CD1c-positive myeloid dendritic cell (primary cell): ENCODE data around the gene GGA3.

Source experiments
- DNase-seq: peaks from one replicate; pipeline ENCODE4 v3.0.0-alpha.2; 2016; ENCODE audit errors: extremely low spot score

The GGA3 gene

DNA sequence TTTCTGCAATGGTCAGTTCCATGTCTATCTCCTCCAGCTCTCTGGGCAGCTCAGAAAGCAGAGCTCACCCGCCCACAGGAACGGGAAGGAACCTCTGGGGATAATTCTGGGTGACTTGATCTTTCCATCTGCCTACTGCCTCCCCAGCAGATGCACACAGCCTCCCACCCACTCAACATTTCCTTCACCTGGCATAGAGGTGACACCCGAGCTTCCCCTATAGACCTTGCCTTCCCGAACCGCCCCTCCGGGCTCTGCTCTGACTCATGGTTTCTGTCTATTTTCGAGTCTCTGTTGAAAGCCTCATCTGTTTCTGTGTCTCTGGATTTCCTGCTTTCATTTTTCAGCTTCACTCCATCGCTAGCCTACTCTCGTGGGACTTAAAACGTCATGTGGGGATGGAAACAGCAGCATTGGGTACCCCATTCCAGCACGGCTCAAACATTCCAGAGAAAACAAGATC is 11.4 kb downstream of the GGA3 start:
- DNase-seq = peak; percentile 78

DNA sequence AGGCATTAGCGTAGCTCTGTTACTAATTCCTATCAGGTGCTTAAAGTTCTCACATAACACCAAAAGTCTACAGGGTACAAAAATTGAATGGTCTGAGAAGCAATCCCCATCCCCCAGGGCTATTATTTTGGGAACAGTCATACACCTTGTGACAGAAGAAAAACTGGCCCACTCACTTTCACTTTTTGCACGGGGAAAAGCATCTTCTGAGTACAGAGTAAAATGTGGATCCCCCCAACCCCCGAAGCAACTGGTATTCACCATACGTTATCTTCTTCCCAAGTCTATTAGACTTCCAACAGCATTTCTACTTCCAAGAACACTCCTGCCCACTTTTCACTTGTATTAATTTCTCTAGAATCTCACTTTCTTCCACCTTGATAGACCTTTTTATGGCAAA is 11.8 kb downstream of the GGA3 start:
- no peak for DNase-seq

DNA sequence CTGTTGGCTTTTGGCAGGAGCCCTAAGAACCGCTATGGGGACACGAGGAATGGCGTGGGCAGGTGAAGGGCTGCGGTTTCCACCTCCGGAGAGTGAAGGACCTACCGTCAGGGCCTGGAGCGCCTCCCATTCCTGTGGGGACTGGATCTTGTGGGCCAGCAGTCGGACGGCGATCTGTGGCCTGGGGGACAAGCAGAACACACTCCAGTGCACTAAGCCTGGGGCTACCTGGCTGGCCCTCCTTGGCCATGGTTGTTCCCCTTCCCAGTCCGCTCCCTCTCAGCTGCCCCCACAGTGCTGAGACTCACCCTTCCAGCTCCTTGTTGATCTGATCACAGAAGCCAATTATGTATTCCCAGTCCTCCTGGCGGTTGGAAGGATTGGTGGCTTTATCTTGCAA is 15.0 kb downstream of the GGA3 start:
- DNase-seq = no peak

DNA sequence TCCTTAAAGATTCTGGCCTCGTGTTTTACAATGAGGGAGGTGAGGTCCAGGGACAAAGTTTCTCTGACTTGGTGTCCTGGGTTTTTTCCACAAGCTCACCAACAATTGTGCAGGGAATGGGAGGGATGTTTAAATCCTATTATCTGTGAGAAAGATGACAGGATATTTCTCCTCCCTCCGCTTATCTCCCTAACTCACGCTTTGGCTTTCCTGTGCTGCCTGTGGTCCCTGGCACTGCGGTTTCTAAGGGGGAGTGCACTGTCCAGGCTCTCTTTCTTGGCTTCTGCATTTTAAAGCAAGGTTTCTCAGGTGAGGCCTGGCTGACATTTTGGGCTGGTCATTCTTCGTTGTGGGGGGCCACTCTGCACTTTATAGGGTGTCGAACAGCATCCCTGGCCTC is 16.4 kb downstream of the GGA3 start:
- no peak for DNase-seq

DNA sequence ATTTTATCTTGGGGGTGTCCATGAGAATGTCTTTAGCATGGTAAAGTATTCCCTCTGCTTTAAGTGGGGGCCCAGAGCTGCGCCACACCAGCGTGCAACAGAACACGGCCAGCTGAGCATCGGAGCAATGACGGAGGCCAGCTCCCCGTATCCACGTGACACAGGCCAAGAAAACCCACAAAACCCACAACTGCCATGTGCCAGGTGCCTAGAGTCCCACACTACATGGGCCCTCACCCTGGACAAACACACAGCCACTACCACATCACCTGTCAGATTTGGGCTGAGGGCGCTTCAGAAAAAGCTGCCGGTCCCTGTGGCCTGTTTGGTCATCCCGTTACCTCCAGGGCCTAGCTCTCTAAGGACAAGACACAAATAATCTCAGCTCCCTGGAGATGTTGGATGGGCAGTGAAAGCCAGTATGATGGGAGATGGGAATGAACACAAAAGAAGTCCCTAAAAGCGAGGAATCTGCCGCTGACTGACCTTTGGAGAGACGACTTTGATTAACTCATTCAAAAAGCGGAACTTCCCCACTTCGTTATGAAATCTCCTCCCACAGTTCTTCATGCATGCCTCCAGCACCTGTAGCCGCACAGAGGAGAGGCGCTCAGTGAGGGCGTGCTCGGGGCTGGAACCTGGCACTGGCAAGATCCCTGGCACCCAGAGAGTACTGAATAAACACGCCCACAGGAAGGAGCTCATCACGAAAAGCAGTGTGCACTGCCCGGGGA is 17.1 kb downstream of the GGA3 start:
- peak; percentile 90 for DNase-seq

DNA sequence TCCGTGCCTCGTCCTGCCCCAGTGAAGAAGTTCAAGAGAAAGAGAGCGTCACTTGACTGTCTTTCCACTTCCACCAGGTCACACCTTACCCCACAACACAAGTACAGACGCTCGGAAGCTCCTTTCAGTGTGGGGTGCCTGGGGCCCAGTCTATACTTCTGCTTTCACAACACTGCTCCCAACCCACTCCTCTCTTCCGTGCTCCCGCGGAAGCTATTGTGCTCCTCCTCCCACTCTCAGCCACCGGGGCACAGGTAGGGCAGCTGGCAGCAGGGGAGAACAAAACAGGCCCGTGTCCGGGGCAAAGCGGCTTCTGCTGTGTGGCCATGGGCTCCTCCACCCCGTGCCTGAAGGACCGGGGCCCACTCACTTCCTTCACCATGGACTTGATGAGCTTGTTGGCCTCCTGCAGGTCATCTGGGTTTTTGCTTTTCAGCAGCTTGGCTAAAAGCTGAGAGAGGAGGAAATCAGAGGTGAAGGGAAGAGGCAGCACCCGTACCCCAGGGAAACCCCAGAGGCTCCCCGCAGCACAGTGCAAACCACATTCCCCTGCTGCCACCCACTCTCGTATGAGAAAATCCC is 18.9 kb downstream of the GGA3 start:
- DNase-seq = peak; percentile 80

DNA sequence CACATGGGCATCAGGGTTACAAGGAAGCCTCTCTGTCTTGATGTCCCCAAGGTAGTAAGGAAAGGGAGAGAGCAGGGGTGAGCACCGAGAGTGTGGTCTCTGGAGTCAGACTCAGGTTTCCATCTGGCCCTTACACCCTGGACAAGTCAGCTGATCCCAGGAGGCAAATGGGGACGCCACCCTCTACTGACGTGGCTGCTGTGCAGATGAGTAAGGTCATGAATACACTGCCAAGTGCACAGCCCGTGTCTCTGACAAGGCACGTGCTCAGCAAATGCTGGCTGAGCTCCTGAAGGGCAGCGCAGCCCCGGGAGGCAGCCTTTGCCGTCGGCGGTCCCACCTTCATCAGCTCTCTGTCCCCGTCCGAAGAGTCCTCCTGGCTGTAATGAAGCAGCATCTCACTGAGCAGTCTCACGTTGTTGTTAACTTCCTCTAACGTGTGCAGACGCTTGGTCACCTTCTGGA is 19.4 kb downstream of the GGA3 start:
- no peak for DNase-seq

DNA sequence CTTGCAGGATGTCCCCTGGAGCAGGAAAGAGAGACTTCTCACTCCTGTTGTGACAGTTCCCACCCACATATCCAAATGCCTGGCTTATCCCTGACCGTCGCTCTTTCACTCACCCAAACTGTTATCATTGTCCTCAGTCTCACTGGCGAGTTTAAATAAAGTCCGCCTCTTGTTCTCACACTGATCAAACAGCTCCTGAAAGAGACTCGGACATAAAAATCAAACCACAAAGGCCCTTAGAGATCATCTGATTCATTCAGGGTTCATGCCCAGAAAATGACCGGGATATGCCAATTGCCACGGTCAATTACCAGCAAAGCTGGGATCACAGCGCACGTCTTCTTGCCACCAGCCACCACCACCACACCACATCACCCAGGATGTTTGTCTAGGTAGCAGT is 19.9 kb downstream of the GGA3 start:
- no peak for DNase-seq

DNA sequence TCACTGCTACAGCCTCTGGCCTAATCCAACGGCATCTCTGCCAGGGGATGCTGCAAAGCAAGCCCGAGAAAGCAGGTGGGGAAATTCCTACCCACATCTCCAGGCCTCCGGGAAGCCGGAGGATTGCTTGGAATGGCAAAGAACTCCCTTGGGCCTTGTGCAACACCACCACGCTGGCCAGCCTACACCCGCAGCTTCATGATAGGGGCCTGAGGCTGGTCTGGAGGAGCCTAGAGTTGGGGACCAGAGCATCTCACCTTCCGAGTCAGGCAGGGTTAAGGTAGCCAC is 20.3 kb downstream of the GGA3 start:
- no peak for DNase-seq

DNA sequence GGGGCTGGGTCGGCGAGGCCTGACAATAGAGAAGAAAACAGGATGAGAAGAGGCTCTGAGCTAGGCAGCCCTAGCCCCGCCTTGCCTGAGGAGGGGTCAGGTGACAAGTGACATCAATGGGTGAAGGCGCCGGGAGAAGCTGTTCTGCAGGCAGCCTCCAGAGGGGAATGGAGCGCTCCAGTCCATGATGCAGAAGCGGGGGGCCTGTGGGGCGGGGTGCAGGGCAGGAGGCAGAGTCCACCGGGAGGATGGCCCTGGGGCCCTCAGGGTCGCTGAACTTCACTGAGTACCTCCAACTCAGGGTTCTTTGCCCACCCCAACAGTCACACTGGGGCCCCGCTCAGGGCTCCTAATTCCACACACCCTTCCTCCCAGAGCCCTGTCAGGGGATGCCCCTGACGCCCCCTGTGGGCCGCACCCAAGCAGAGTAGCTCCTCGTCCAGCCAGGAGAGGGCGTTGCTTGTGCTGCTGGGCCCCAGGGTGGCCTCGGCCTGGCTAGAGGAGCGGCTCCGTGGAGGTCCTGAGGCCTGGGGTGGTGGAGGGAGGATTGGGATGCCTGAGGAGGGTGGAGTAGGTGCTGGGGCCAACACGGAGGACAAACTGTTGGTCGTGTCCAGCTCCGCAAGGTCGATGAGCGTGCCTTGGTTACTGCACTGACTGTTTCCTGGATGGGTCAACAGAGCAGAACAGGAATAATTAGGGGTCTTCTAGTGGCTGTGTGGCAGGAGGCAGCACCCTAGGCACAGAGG is 20.8 kb downstream of the GGA3 start:
- DNase-seq = peak; percentile 41

DNA sequence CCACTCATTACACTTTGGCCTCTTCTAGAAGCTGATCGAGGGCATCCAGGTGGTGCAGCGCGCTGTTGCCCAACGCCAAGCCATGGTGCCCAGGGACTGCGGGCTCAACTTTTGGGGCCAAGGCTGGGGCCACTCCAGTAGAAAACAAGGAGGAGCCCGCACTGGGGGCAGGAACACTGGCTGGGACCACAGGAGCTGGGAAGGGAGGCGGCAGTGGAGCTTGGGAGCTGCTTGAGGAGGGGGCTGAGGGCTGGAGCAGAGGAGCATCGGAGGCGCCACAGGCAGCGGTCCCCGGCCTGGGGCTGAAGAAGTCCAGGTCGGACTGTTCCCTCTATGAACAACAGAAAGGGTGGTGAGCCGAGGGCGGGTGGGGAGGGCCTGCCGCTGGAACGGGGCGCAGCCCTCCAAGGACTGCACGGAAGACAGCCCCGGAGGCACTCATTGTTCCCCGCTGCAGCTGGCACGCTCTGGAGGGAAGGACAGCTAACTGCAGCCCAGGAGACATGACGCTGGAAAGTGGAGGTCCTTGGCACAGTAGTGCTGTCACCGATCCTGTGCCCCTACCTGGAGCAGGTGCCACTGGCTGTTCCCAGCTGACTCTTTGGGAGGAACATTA is 21.5 kb downstream of the GGA3 start:
- DNase-seq = no peak

DNA sequence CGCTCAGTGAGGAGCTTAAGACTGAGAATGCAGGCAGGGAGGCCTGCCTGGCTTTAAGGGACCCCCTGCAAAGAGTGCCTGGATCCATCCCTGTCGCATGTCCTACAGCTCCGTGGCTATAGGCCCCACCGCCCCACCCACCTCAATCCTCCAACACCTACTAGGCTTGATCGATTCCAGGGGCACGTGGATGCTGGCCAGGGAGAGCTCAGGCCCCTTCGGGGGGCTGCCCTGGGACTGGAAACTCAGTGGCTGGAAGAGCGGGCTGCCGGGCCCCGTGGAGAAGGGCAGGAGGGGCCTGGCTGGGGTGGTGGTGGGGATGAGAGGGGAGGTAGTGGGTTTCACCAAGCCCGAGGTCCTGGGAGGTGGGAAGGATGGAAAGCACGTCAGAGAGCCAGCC is 22.2 kb downstream of the GGA3 start:
- no peak for DNase-seq

DNA sequence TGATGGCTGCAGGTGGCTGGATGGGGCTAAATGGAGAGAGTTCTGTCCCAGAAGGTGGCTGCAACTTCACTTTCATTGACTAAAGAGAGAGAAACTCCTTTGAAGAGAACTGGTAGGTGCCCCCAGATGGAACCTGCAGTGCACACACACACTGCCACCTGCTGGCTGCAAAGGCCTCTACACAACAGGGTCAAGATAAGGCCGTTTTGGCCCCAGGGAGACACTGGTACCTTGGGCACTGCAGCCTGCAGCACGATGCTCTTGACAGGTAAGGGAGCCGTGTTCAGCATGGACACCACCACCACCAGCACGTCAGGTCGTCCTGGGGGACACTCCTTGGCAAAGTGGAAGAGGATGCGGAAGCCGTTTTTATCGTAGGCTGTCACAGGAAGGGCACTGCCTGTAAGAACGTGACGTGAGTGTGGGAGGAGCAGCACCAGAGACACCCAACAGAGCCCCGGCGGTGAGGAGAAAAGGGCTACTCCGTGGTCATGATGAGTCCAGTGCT is 22.7 kb downstream of the GGA3 start:
- DNase-seq = peak; percentile 77

DNA sequence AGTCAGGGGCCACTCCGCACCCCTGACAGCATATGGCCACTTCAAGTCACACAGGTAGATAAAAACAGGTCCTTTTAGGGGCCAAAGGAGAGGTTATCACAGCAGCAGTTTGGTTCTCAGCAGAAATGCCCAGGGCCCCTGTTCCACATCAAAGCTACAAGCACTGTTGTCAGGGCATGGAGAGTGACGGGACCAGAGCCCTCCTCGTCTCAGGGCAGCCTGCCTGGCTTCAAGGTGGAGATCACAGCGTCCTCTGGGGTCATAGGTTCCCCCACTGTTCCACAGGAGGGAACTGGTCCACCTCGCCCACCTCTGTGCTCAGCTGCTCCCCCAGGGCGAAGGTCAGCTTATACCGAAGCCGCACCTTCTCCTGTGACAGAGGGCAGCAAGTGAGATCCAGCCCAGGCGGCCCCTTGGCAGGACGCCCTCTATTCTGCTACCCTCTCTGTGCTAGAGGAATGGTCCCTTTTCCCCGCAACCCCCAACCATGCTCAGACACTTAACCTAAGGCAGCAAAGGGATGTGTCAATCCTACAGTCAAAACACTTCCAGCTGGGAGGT is 23.3 kb downstream of the GGA3 start:
- DNase-seq = no peak

DNA sequence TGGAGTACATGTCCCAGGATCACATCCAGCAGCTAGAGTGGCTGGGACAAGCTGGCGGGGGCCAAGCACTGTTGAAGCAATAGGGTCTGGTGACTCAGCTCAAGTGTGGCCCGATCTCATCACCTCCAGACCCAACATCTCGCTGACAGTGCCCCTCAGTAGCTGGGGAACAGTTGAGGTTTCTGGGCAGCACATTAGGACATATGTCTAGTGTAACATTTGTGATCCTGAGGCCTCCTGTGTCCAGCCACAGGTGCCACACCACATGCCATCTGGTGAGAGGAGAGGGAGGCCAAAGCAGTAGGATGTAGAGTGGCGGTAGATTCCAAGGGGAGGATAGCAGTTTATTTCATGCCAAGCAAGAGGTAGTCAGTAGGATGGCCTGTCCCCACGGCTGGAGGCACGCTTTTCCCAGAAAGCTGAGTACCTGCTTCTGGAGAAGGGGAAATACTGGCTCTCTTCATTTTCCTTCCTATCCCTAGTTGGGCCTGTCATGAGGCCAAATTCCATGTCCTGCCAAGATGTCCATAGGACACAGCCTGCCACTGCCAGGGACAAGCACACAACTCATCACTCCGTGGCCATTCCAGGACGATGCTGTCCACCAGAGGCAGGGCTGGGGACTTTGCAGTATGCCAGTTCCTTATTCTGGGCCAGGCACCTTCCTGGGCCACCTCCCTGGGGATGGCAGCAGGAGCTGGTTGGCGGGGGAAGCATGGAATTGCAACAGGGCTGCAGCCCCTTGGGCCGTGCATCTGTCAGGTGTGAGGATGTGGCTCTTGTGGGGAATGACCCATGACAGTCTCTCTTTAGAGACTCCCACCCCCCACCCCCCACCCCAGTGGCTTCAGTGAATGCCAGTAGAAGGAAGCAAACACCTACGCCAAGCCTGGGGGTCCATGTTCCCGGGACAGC is 24.0 kb downstream of the GGA3 start:
- DNase-seq = no peak

DNA sequence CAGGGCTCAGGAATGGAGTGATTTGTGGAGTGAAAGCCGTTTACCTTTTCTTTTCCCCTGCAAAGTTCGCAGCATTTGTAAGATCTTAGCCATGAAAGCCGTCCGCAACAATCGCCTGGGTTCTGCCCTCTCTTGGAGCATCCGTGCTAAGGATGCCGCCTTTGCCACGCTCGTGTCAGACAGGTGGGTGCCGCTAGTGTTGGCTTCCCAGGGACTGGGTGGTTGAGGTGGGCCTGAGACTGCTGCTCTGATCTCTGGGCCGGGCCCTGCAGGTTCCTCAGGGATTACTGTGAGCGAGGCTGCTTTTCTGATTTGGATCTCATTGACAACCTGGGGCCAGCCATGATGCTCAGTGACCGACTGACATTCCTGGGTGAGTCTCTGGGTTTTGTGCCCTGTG is 28.6 kb downstream of the GGA3 start:
- DNase-seq = no peak

DNA sequence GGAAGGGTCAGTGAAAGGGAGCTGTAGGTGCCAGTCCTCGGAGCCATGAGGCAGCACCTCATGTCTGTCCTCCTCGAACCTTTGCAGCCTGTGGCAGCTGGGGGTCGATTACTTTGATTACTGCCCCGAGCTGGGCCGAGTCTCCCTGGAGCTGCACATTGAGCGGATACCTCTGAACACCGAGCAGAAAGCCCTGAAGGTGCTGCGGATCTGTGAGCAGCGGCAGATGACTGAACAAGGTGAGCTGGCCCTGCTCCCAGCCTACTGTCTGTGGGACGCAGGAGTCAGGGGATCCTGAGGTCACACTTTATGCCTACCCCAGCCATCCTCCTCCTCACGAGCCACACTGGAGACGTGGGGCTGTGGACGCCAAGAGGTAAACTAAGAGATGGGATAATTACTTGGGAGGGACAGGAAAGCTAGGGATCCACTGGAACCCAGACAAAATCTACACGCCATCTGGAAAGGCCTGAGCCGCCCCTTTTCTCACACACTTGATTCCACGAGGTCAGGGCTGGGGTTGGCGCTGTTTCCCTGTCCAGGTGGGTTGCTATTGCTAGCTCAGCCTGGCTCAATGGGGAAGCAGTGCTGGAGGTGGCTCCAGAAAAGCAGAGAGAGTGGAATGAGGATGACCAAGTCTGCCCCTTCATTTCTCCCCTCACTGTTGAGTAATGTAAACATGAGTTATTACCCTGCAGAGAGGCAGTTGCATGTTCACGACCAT is 29.5 kb downstream of the GGA3 start:
- no peak for DNase-seq

DNA sequence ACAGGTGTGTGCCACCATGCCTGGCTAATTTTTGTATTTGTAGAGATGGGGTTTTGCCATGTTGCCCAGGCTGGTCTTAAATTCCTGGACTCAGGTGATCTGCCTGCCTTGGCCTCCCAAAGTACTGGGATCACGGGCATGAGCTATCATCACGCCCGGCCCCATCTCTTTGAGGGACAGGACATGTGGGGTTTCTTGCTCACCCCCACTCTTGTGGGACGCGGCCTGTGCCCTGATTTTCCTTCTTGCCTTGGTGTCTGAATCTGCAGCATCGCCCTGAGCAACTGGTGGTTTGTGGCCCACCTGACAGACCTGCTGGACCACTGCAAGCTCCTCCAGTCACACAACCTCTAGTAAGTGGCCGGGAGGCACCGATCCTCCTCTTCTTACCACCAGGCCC is 30.3 kb downstream of the GGA3 start:
- no peak for DNase-seq

DNA sequence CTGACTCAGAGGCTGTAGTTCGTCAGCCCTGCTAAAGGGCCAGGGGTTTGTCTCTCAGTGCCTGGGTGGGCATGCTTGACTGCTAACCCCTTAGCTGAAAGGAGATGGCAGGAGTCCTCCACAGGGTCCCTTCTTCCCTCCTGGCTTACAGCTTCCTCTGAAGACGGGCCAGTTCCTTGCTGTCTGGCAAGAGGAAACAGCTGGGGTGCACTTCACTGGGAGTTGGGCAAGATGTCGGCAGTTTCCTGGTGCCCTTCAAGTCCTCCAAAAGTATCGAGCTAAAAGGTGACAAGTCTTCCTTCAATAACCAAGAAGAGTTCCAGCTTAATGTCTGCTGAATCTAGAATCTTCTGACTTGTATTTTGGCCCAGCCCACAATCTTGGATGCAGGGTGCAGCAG is 32.6 kb downstream of the GGA3 start:
- peak; percentile 74 for DNase-seq

DNA sequence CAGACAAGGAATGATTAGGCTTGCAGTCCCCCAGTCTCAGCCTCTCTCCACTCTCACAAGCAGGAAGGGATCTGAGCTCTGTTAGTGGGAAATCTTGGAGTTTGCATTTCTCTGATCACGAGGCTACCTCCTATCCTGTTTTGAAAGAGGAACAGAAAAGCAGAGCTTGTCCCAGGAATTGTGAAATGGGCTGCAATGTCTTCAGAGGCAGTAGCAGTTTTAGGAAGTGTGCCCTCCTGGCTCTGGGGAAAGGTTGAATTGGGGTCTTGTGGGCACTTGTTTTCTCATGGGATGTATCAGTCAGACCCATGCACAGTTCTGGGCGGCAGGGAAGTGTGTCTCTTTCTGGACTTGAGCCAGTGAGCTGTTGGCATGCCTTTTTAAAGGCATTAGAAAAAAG is 33.1 kb downstream of the GGA3 start:
- DNase-seq = peak; percentile 96
